ENCODE measurements around the gene NR6A1. TPM values are rescaled to one million over a fixed set of nuclear protein-coding genes. Genes with fewer than 3 reads are reported as not detected.

NR6A1 gene
- total RNA-seq, 2 experiments from 2014 or later: 17.5 to 23.0 TPM

DNA sequence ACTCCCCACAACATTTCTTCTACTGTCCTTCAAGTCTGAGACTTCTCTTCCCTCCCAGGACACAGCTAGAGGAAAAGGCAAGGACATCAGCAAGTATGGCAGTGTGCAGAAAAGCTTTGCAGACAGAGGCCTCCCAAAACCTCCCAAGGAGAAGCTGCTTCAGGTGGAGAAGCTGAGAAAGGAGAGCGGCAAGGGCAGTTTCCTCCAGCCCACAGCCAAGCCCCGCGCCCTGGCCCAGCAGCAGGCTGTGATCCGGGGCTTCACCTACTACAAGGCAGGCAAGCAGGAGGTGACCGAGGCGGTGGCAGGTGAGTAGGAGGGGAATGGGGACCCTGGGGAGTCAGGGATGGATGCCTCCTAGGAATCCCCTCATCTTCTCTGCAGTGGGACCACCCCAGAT, 30.2 kb upstream of the NR6A1 start:
- TF ChIP-seq, protein P1, sequence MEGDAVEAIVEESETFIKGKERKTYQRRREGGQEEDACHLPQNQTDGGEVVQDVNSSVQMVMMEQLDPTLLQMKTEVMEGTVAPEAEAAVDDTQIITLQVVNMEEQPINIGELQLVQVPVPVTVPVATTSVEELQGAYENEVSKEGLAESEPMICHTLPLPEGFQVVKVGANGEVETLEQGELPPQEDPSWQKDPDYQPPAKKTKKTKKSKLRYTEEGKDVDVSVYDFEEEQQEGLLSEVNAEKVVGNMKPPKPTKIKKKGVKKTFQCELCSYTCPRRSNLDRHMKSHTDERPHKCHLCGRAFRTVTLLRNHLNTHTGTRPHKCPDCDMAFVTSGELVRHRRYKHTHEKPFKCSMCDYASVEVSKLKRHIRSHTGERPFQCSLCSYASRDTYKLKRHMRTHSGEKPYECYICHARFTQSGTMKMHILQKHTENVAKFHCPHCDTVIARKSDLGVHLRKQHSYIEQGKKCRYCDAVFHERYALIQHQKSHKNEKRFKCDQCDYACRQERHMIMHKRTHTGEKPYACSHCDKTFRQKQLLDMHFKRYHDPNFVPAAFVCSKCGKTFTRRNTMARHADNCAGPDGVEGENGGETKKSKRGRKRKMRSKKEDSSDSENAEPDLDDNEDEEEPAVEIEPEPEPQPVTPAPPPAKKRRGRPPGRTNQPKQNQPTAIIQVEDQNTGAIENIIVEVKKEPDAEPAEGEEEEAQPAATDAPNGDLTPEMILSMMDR (conservative IDR thresholded peaks at IDR 0.05; ENCODE audit: low read length): no peak

DNA sequence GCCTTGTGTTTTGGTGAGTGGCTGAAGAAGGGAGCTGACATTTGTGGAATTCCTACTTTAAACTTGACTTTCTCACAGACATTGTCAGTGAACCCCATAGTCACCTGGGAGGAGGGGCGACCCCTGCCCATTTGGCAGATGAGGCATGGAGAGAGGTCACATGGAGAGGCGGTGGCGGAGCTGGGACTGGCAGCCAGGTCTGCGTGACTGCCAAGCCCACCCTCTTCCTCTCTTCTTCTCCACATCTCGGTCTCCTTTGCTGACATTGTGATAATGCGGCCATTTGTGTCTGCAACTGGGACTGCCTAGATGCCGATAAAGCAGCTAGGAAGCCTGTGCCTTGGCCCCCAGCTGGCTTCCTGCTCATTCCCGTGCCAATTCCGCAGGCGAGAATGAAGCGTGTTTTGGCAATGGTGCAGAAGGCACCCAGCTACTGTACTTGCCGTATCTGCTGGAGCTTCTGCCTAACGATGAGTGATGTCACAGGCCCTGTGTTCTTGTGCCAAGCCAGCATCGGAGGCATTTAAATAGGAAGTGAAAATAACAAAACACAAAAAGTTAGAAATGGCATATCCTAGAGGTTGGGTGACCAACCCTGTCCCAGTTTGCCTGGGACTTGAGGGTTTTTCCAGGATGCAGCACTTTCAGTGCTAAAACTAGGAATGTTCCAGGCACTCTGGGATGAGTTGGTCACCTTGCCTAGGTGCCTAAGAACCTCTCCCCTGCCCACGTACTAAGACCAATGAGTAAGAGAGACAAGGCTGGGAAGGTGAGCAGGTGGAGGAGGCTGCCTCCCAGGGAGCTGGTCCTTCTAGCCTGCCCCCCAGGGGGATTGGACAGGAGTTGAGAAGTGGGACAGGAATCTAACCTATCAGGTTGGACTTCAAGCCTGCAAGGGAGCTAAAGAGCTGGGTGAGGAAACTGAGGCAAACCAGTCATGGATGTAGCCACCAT, 29.5 kb upstream of the NR6A1 start:
- Histone ChIP-seq H3K4me1 (ENCODE audit: insufficient read depth, low read length, poor library complexity, severe bottlenecking) (no peaks in the 10 kb centered on the region), H3K4me2 (ENCODE audit: low read length) (no peak overlapping the region), H2AFZ (ENCODE audit: low read length) (no peak overlapping the region), H3K4me3 (ENCODE audit: low read depth, low read length, poor library complexity, severe bottlenecking) (no peak overlapping the region), H4K20me1 (ENCODE audit: insufficient read depth, low read length) (no peaks in the 10 kb centered on the region), H3K9me2 (ENCODE audit: insufficient read depth, low read length) (no peaks in the 10 kb centered on the region), H3K27ac (ENCODE audit: low read depth, low read length, poor library complexity, severe bottlenecking) (no peak overlapping the region), H3K79me2 (ENCODE audit: insufficient read depth, low read depth, low read length) (no peaks in the 10 kb centered on the region), H3K9me3 (ENCODE audit: low read length) (no peaks in the 10 kb centered on the region), H3K36me3 (ENCODE audit: insufficient read depth, low read length) (no peaks in the 10 kb centered on the region)
- POLR2A ChIA-PET: interaction anchor here (0.6 kb wide), 1 partner anchor 880 kb away, joined by 3 read pairs; no protein-coding TSS in a partner anchor
- no TSS peak for BruUV-seq (replicated peaks)
- no peak for DNase-seq (ENCODE audit: low spot score)
- no peak for TF ChIP-seq EZH2phosphoT487 (IDR thresholded peaks at IDR 0.05; ENCODE audit: borderline replicate concordance, low read depth, low read length)
- TF ChIP-seq, protein P1 (conservative IDR thresholded peaks at IDR 0.05; ENCODE audit: low read length): no peak
- intact Hi-C loops (cut with micrococcal nuclease; ENCODE audit: unreplicated experiment): no loop called here
- CTCF ChIA-PET (ENCODE audit: unreplicated experiment): no interaction called here

More for the DNA sequence above, 30.2 kb upstream of the NR6A1 start:
- no peaks in the 10 kb centered on the region for H4K20me1 ChIP-seq (ENCODE audit: insufficient read depth, low read length)
- H3K36me3 ChIP-seq (ENCODE audit: insufficient read depth, low read length): no peaks in the 10 kb centered on the region
- no peak for DNase-seq (ENCODE audit: low spot score)
- no peak overlapping the region for H3K4me2 ChIP-seq (ENCODE audit: low read length)
- BruUV-seq (replicated peaks): no TSS peak
- no peaks in the 10 kb centered on the region for H3K9me2 ChIP-seq (ENCODE audit: insufficient read depth, low read length)
- ChIA-PET POLR2A (no interaction called here), CTCF (ENCODE audit: unreplicated experiment) (no interaction called here)
- H3K27ac ChIP-seq (ENCODE audit: low read depth, low read length, poor library complexity, severe bottlenecking): no peak overlapping the region
- no peaks in the 10 kb centered on the region for H3K79me2 ChIP-seq (ENCODE audit: insufficient read depth, low read depth, low read length)
- no peaks in the 10 kb centered on the region for H3K4me1 ChIP-seq (ENCODE audit: insufficient read depth, low read length, poor library complexity, severe bottlenecking)
- H3K4me3 ChIP-seq (ENCODE audit: low read depth, low read length, poor library complexity, severe bottlenecking): no peak overlapping the region
- H2AFZ ChIP-seq (ENCODE audit: low read length): no peak overlapping the region
- no peaks in the 10 kb centered on the region for H3K9me3 ChIP-seq (ENCODE audit: low read length)
- intact Hi-C loops (cut with micrococcal nuclease; ENCODE audit: unreplicated experiment): no loop called here
